ENCODE data around the gene RECQL5. TPM values are rescaled to one million over a fixed set of nuclear protein-coding genes. Genes with fewer than 3 reads are reported as not detected.

RECQL5 gene
- total and polyA plus RNA-seq, 2 of the 8 experiments (the other 6 are each of a cell fraction or from before 2014, with no cell fraction given): 15.1 to 41.1 TPM

GRCh38 chr17:75607086-75607485, 59.9 kb downstream of the RECQL5 start (continued):
- TF ChIP-seq CHD1 (IDR thresholded peaks at IDR 0.05; ENCODE audit: low read depth, low read length) (no peak), BCL11A (IDR thresholded peaks at IDR 0.05; ENCODE audit: low read depth in 2 of 2, low read length in 2 of 2) (no peak), RXRA (IDR thresholded peaks at IDR 0.05; ENCODE audit: insufficient read depth, low read depth, low read length) (no peak), EZH2 (IDR thresholded peaks at IDR 0.05; ENCODE audit: low read depth, low read length, severe bottlenecking) (no peak), POLR2AphosphoS5 (IDR thresholded peaks at IDR 0.05; ENCODE audit: low read depth, low read length) (no peak)

Measured in H1 (cell line).